Cardiac fibroblast (primary cell): ENCODE results near the gene SCN4A.

Experiments
- DNase-seq, 2 donors: peaks; one replicate each; pipeline versions ENCODE4 v3.0.0 to v3.0.0-alpha.2; 2010; ENCODE audit warnings: low read depth in 2 of 2
- H3K4me3 ChIP-seq, 2 donors: replicated peaks in 1 of 2; 1 replicate in 1 of 2; 2 replicates in 1 of 2; pipeline ENCODE4 v1.5.1; 2011; ENCODE audit warnings: low read depth in 2 of 2, low read length in 2 of 2, mild to moderate bottlenecking in 2 of 2, moderate library complexity in 1 of 2
- CTCF ChIP-seq: IDR thresholded peaks from one replicate; pipeline ENCODE4 v1.5.1; 2011; ENCODE audit warnings: low read depth, mild to moderate bottlenecking, low read length, inconsistent platforms

SCN4A gene

GRCh38 chr17:63950940-63951907 is 21.5 kb downstream of the SCN4A start:
- no peak overlapping the region for H3K4me3 ChIP-seq
- no peak for DNase-seq
- no peak for TF ChIP-seq CTCF

- no peak overlapping the region for H3K4me3 ChIP-seq
- TF ChIP-seq CTCF, result no peak
- no peak for DNase-seq
Observed at GRCh38 chr17:63949576-63950250, 23.0 kb downstream of the SCN4A start.

GRCh38 chr17:63948521-63948920 is 24.2 kb downstream of the SCN4A start:
- no peak for TF ChIP-seq CTCF
- no peak for DNase-seq
- no peak overlapping the region for H3K4me3 ChIP-seq

GRCh38 chr17:63947711-63948330 is 24.9 kb downstream of the SCN4A start:
- no peak overlapping the region for H3K4me3 ChIP-seq
- no peak for TF ChIP-seq CTCF
- no peak for DNase-seq

GRCh38 chr17:63946440-63947363 is 26.0 kb downstream of the SCN4A start:
- no peak overlapping the region for H3K4me3 ChIP-seq
- peak; percentile 75 for TF ChIP-seq CTCF
- peak; percentile 41 to 45 for DNase-seq
